ENCODE data around the gene NCOR1. TPM values are rescaled to one million over a fixed set of nuclear protein-coding genes. Genes with fewer than 3 reads are reported as not detected.

Gene NCOR1
- polyA plus RNA-seq, 1 experiment, result 109 TPM

- TF ChIP-seq, protein P1, sequence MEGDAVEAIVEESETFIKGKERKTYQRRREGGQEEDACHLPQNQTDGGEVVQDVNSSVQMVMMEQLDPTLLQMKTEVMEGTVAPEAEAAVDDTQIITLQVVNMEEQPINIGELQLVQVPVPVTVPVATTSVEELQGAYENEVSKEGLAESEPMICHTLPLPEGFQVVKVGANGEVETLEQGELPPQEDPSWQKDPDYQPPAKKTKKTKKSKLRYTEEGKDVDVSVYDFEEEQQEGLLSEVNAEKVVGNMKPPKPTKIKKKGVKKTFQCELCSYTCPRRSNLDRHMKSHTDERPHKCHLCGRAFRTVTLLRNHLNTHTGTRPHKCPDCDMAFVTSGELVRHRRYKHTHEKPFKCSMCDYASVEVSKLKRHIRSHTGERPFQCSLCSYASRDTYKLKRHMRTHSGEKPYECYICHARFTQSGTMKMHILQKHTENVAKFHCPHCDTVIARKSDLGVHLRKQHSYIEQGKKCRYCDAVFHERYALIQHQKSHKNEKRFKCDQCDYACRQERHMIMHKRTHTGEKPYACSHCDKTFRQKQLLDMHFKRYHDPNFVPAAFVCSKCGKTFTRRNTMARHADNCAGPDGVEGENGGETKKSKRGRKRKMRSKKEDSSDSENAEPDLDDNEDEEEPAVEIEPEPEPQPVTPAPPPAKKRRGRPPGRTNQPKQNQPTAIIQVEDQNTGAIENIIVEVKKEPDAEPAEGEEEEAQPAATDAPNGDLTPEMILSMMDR (IDR thresholded peaks at IDR 0.05; ENCODE audit: insufficient read depth, low read depth, low read length), result no peak
- no peak for DNase-seq (ENCODE audit: low read depth)
- H3K36me3 ChIP-seq (ENCODE audit: control insufficient read depth, insufficient read depth, low read length), result no peaks in the 10 kb centered on the region
- no peaks in the 10 kb centered on the region for H3K27me3 ChIP-seq (ENCODE audit: control insufficient read depth, insufficient read depth, low read length)
- no peak overlapping the region for H3K4me3 ChIP-seq (ENCODE audit: low read depth, low read length)
- POLR2A ChIA-PET, result no interaction called here
- CTCF ChIA-PET, result no interaction called here
These were observed 32.3 kb upstream of the NCOR1 start for GRCh38 chr17:16247586-16247984.

- ChIA-PET CTCF (interaction anchor here (1.7 to 2.1 kb wide), 2 partner anchors 11 to 41 kb away, joined by 4 to 5 read pairs; no protein-coding TSS in a partner anchor), POLR2A (no interaction called here)
- no peak for DNase-seq (ENCODE audit: low read depth)
- TF ChIP-seq, protein P1 (IDR thresholded peaks at IDR 0.05; ENCODE audit: insufficient read depth, low read depth, low read length), result no peak
- no peak overlapping the region for H3K4me3 ChIP-seq (ENCODE audit: low read depth, low read length)
- no peaks in the 10 kb centered on the region for H3K27me3 ChIP-seq (ENCODE audit: control insufficient read depth, insufficient read depth, low read length)
- no peaks in the 10 kb centered on the region for H3K36me3 ChIP-seq (ENCODE audit: control insufficient read depth, insufficient read depth, low read length)
These were observed 28.6 kb upstream of the NCOR1 start for GRCh38 chr17:16243801-16244567.

DNA sequence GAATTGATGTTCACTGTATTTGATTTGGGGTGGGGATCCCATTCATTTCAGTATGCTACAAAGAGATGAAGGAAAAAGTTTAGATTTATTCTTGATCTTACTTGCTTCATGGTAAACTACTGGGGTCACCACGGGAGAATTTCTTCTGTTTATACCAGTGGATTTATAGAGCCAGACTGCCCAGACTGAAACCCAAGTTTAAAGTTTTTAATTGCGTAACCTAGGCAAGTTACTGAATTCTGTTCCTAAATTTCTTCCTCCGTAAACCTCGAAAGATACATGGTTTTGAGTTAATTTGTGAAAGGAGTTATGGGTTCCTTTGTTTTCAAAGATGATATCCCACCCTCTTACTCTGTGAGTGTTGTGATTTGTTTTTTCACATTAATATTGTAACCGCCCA, 28.1 kb upstream of the NCOR1 start:
- no peak for DNase-seq (ENCODE audit: low read depth)
- ChIA-PET CTCF (interaction anchor here (1.7 to 2.1 kb wide), 2 partner anchors 12 to 42 kb away, joined by 4 to 5 read pairs; no protein-coding TSS in a partner anchor), POLR2A (no interaction called here)
- Histone ChIP-seq H3K4me3 (ENCODE audit: low read depth, low read length) (no peak overlapping the region), H3K36me3 (ENCODE audit: control insufficient read depth, insufficient read depth, low read length) (no peaks in the 10 kb centered on the region), H3K27me3 (ENCODE audit: control insufficient read depth, insufficient read depth, low read length) (no peaks in the 10 kb centered on the region)
- TF ChIP-seq, protein P1 (IDR thresholded peaks at IDR 0.05; ENCODE audit: insufficient read depth, low read depth, low read length), result no peak

- ChIA-PET POLR2A (interaction anchor here (0.7 kb wide), 1 partner anchor 158 kb away, joined by 6 read pairs; no protein-coding TSS in a partner anchor), CTCF (no interaction called here)
- no peak for DNase-seq (ENCODE audit: low read depth)
- TF ChIP-seq, protein P1 (IDR thresholded peaks at IDR 0.05; ENCODE audit: insufficient read depth, low read depth, low read length), result no peak
- Histone ChIP-seq H3K4me3 (ENCODE audit: low read depth, low read length) (no peak overlapping the region), H3K36me3 (ENCODE audit: control insufficient read depth, insufficient read depth, low read length) (no peaks in the 10 kb centered on the region), H3K27me3 (ENCODE audit: control insufficient read depth, insufficient read depth, low read length) (no peaks in the 10 kb centered on the region)
These were observed 26.6 kb upstream of the NCOR1 start for GRCh38 chr17:16241906-16242399.

- H3K4me3 ChIP-seq (ENCODE audit: low read depth, low read length), result no peak overlapping the region
- H3K36me3 ChIP-seq (ENCODE audit: control insufficient read depth, insufficient read depth, low read length), result no peaks in the 10 kb centered on the region
- ChIA-PET POLR2A (no interaction called here), CTCF (no interaction called here)
- no peaks in the 10 kb centered on the region for H3K27me3 ChIP-seq (ENCODE audit: control insufficient read depth, insufficient read depth, low read length)
- TF ChIP-seq, protein P1 (IDR thresholded peaks at IDR 0.05; ENCODE audit: insufficient read depth, low read depth, low read length), result no peak
- DNase-seq (ENCODE audit: low read depth), result no peak
These were observed 24.6 kb upstream of the NCOR1 start for GRCh38 chr17:16239931-16240330.

Data from BJ (cell line).